Mesenchymal stem cell (in vitro differentiated cells and primary cell): ENCODE results near the gene AOPEP.

ENCODE experiments used
- DNase-seq: peaks from one replicate; pipeline ENCODE4 v3.0.0-alpha.2; 2013
- H2AFZ ChIP-seq: one replicate; pipeline ENCODE4 v1.6.1; 2013; ENCODE audit warnings: low read depth, mild to moderate bottlenecking, control low read depth, inconsistent platforms, low read length, moderate library complexity
- H2AK5ac ChIP-seq: 2 replicates; pipeline ENCODE4 v1.6.1; 2013; ENCODE audit warnings: low read length, moderate library complexity, mild to moderate bottlenecking, inconsistent platforms; ENCODE audit not compliant: severe bottlenecking
- H2BK120ac ChIP-seq: one replicate; pipeline ENCODE4 v1.6.1; 2013; ENCODE audit warnings: low read depth, mild to moderate bottlenecking, inconsistent platforms, low read length, moderate library complexity
- H2BK12ac ChIP-seq, 2 experiments: one replicate each; pipeline ENCODE4 v1.6.1; 2013; ENCODE audit warnings: inconsistent platforms in 2 of 2, low read length in 2 of 2, mild to moderate bottlenecking in 2 of 2, moderate library complexity in 2 of 2, control low read depth in 1 of 2
- H2BK15ac ChIP-seq: one replicate; pipeline ENCODE4 v1.6.1; 2013; ENCODE audit warnings: mild to moderate bottlenecking, low read depth, inconsistent platforms; ENCODE audit not compliant: poor library complexity, severe bottlenecking
- H2BK5ac ChIP-seq: 2 replicates; pipeline ENCODE4 v1.6.1; 2013; ENCODE audit warnings: low read depth, mild to moderate bottlenecking, low read length, control low read depth, inconsistent platforms; ENCODE audit not compliant: poor library complexity, severe bottlenecking
- H3K14ac ChIP-seq, 2 experiments: one replicate each; pipeline ENCODE4 v1.6.1; 2013; ENCODE audit warnings: inconsistent platforms in 2 of 2, low read length in 2 of 2, control low read depth in 1 of 2, mild to moderate bottlenecking in 1 of 2, moderate library complexity in 1 of 2
- H3K18ac ChIP-seq, 2 experiments: one replicate each; pipeline ENCODE4 v1.6.1; 2013; ENCODE audit warnings: inconsistent platforms in 2 of 2, low read length in 2 of 2, control low read depth in 1 of 2, low read depth in 1 of 2, mild to moderate bottlenecking in 1 of 2
- H3K23ac ChIP-seq, 2 experiments: one replicate each; pipeline ENCODE4 v1.6.1; 2013; ENCODE audit warnings: inconsistent platforms in 2 of 2, low read length in 2 of 2, mild to moderate bottlenecking in 2 of 2, moderate library complexity in 2 of 2, control low read depth in 1 of 2
- H3K27ac ChIP-seq: 2 replicates; pipeline ENCODE4 v1.5.1; 2013; ENCODE audit warnings: mild to moderate bottlenecking, moderate library complexity, low read length, control low read depth, inconsistent platforms; ENCODE audit not compliant: poor library complexity, severe bottlenecking
- H3K27me3 ChIP-seq, 2 experiments: 2 replicates each; pipeline versions ENCODE4 v1.6.1 to v1.7.0; 2013; ENCODE audit warnings: low read length in 2 of 2, mild to moderate bottlenecking in 2 of 2, moderate library complexity in 2 of 2, control low read depth in 1 of 2, inconsistent platforms in 1 of 2; ENCODE audit not compliant: control insufficient read depth in 1 of 2, insufficient read depth in 1 of 2
- H3K36me3 ChIP-seq, 2 experiments: 2 replicates each; pipeline versions ENCODE4 v1.6.1 to v1.7.0; 2013; ENCODE audit warnings: low read length in 2 of 2, control low read depth in 1 of 2, inconsistent platforms in 1 of 2, low read depth in 1 of 2, mild to moderate bottlenecking in 1 of 2; ENCODE audit not compliant: insufficient read depth in 2 of 2, control insufficient read depth in 1 of 2
- H3K4ac ChIP-seq, 2 experiments: one replicate each; pipeline ENCODE4 v1.6.1; 2013; ENCODE audit warnings: inconsistent platforms in 2 of 2, low read length in 2 of 2, mild to moderate bottlenecking in 2 of 2, moderate library complexity in 2 of 2, control low read depth in 1 of 2, low read depth in 1 of 2
- H3K4me1 ChIP-seq: 2 replicates; pipeline ENCODE4 v1.6.1; 2013; ENCODE audit warnings: low read depth, low read length, control low read depth; ENCODE audit not compliant: control insufficient read depth, insufficient read depth
- H3K4me2 ChIP-seq: 2 replicates; pipeline ENCODE4 v1.6.1; 2013; ENCODE audit warnings: low read length, mild to moderate bottlenecking, inconsistent platforms; ENCODE audit not compliant: poor library complexity, severe bottlenecking
- H3K4me3 ChIP-seq, 2 experiments: 2 replicates each; pipeline versions ENCODE4 v1.5.1 to v1.7.0; 2013; ENCODE audit warnings: low read length in 2 of 2, mild to moderate bottlenecking in 2 of 2, control low read depth in 1 of 2, low read depth in 1 of 2; ENCODE audit not compliant: insufficient read depth in 1 of 2
- H3K79me1 ChIP-seq: replicated peaks from 2 replicates; pipeline ENCODE4 v1.6.1; 2013; ENCODE audit warnings: mild to moderate bottlenecking, control low read depth, low read length, inconsistent platforms; ENCODE audit not compliant: poor library complexity, severe bottlenecking
- H3K9ac ChIP-seq: 2 replicates; pipeline ENCODE4 v1.7.0; 2013; ENCODE audit warnings: mild to moderate bottlenecking, low read length, moderate library complexity
- H3K9me3 ChIP-seq: 2 replicates; pipeline ENCODE4 v1.7.0; 2013; ENCODE audit warnings: mild to moderate bottlenecking, low read length; ENCODE audit not compliant: control insufficient read depth
- H4K8ac ChIP-seq: one replicate; pipeline ENCODE4 v1.6.1; 2013; ENCODE audit warnings: inconsistent platforms, mild to moderate bottlenecking, low read length, moderate library complexity
- H4K91ac ChIP-seq: one replicate; pipeline ENCODE4 v1.6.1; 2013; ENCODE audit warnings: mild to moderate bottlenecking, low read length, inconsistent platforms
- WGBS: methylation state at CpG from one replicate; pipeline ENCODE4 v1.1.7; 2013; ENCODE audit warnings: mixed read lengths; 5-methylcytosine and 5-hydroxymethylcytosine counted together

AOPEP gene

DNA sequence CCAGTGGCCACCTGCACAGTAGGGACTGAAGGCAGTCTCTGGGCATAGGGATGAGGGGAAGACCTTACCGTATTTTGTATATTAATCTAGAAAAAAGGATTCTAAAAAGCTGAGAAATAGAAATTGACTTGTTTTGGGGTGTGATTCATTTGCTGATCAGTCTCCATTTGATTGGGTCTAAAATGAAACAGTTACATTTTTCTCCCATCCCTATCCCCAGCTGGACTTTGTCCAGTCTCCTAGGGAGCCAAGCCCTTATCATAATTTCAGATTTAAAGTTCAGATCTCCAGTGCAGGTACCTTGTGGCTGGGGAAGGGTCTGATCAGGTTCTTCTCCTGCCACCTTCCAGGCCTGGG is 350.2 kb downstream of the AOPEP start:
- H3K4me2 ChIP-seq, result no peak overlapping the region
- H3K27ac ChIP-seq, result no peak overlapping the region
- H3K4me3 ChIP-seq, result no peak overlapping the region
- no peak overlapping the region for H2BK120ac ChIP-seq
- no peak overlapping the region for H3K9ac ChIP-seq
- no peak overlapping the region for H2BK15ac ChIP-seq
- H3K23ac ChIP-seq, result no peak overlapping the region
- peaks cover 23% of the 10 kb centered on the region for H3K4me1 ChIP-seq
- H2AFZ ChIP-seq, result no peak overlapping the region
- no peaks in the 10 kb centered on the region for H3K27me3 ChIP-seq
- no peak overlapping the region for H3K18ac ChIP-seq
- H2BK5ac ChIP-seq, result no peak overlapping the region
- H4K91ac ChIP-seq, result no peak overlapping the region
- peaks cover 18% of the 10 kb centered on the region for H3K79me1 ChIP-seq
- H3K36me3 ChIP-seq, result peaks cover 41 to 74% of the 10 kb centered on the region in 2 experiments
- 100% methylated on average over 1 of the region's 1 CpG for WGBS
- H2BK12ac ChIP-seq, result no peak overlapping the region
- no peaks in the 10 kb centered on the region for H3K9me3 ChIP-seq
- no peak overlapping the region for H4K8ac ChIP-seq
- H3K4ac ChIP-seq, result no peak overlapping the region
- H3K14ac ChIP-seq, result no peak overlapping the region
- no peak overlapping the region for H2AK5ac ChIP-seq
- DNase-seq, result no peak

GRCh38 chr9:95077053-95077765 is 350.7 kb downstream of the AOPEP start:
- H3K14ac ChIP-seq, result no peak overlapping the region
- H3K9ac ChIP-seq, result no peak overlapping the region
- H3K79me1 ChIP-seq, result peaks cover 23% of the 10 kb centered on the region
- H3K9me3 ChIP-seq, result no peaks in the 10 kb centered on the region
- no peak overlapping the region for H2BK120ac ChIP-seq
- peak overlapping the region in 1 of 2 experiments; percentile 20 for H3K4ac ChIP-seq
- no peak overlapping the region for H2AFZ ChIP-seq
- H3K4me1 ChIP-seq, result peaks cover 21% of the 10 kb centered on the region
- no peak overlapping the region for H2BK12ac ChIP-seq
- no peak for DNase-seq
- peak overlapping the region; percentile 15 for H2BK15ac ChIP-seq
- no peak overlapping the region for H4K8ac ChIP-seq
- H3K27ac ChIP-seq, result no peak overlapping the region
- H3K36me3 ChIP-seq, result peaks cover 43 to 76% of the 10 kb centered on the region in 2 experiments
- no peak overlapping the region for H3K23ac ChIP-seq
- H3K27me3 ChIP-seq, result no peaks in the 10 kb centered on the region
- 90% methylated on average over 18 of the region's 18 CpGs for WGBS
- no peak overlapping the region for H4K91ac ChIP-seq
- H2BK5ac ChIP-seq, result no peak overlapping the region
- no peak overlapping the region for H2AK5ac ChIP-seq
- H3K18ac ChIP-seq, result no peak overlapping the region
- no peak overlapping the region for H3K4me3 ChIP-seq
- H3K4me2 ChIP-seq, result no peak overlapping the region

DNA sequence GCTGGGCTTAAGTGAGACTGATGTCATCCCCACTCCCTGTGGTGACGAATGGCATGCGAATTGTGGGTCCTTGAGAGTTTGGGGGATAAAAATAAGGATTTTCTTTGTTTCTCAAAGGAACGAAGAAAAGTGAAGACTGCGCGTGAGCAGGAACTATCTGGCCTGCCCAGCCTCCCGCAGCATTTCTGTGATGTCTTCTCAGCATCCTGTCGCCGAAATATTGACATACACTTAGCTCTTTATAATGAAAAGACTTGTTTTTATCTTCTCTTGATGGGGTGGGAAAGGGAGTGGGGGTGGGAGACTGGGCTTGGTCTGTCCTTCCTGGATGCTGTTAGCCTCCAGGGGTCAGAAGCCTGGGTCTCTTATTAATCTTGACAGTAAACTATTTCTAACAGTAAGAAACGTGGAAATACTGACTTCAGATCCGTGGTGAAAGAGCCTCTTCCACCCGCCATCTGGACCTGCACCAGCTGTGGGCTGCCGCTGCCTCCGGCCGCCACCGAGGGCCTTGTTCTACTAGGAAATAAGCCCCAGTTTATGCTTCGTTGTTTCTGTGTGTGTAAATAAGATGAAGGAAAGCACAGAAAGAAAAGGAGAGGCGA is 351.4 kb downstream of the AOPEP start:
- Histone ChIP-seq H3K4me2 (no peak overlapping the region), H3K4me3 (no peak overlapping the region), H2BK12ac (no peak overlapping the region), H3K23ac (no peak overlapping the region), H2AFZ (no peak overlapping the region), H3K27me3 (no peaks in the 10 kb centered on the region), H3K27ac (no peak overlapping the region), H3K18ac (no peak overlapping the region), H2AK5ac (no peak overlapping the region), H3K9ac (no peak overlapping the region), H3K36me3 (peaks cover 50 to 80% of the 10 kb centered on the region in 2 experiments), H3K79me1 (peaks cover 29% of the 10 kb centered on the region), H2BK5ac (no peak overlapping the region), H3K4me1 (peaks cover 20% of the 10 kb centered on the region), H4K91ac (no peak overlapping the region), H2BK15ac (no peak overlapping the region), H3K4ac (no peak overlapping the region), H2BK120ac (no peak overlapping the region), H3K9me3 (no peaks in the 10 kb centered on the region), H4K8ac (no peak overlapping the region), H3K14ac (no peak overlapping the region)
- no peak for DNase-seq
- WGBS, result 93% methylated on average over 12 of the region's 17 CpGs

- Histone ChIP-seq H3K4ac (no peak overlapping the region), H2BK15ac (no peak overlapping the region), H3K4me1 (peaks cover 19% of the 10 kb centered on the region), H3K4me2 (no peak overlapping the region), H2BK120ac (no peak overlapping the region), H4K91ac (peak overlapping the region; percentile 34), H2BK5ac (no peak overlapping the region), H3K4me3 (no peak overlapping the region), H3K23ac (no peak overlapping the region), H3K18ac (peak overlapping the region in 1 of 2 experiments; percentile 11), H4K8ac (no peak overlapping the region), H3K27me3 (no peaks in the 10 kb centered on the region), H2AK5ac (no peak overlapping the region), H3K36me3 (peaks cover 56 to 80% of the 10 kb centered on the region in 2 experiments), H3K79me1 (peaks cover 31% of the 10 kb centered on the region), H2BK12ac (no peak overlapping the region), H3K9me3 (no peaks in the 10 kb centered on the region), H3K14ac (no peak overlapping the region), H3K9ac (no peak overlapping the region), H2AFZ (no peak overlapping the region), H3K27ac (no peak overlapping the region)
- DNase-seq, result no peak
- 97% methylated on average over 12 of the region's 12 CpGs for WGBS
Measured at GRCh38 chr9:95078511-95078910, 352.0 kb downstream of the AOPEP start.
